ENCODE data around the gene FDXR. TPM values are rescaled to one million over a fixed set of nuclear protein-coding genes. Genes with fewer than 3 reads are reported as not detected.

The FDXR gene
- total and polyA plus RNA-seq, 9 of the 15 experiments (the other 6 are each of a cell fraction or from before 2014, with no cell fraction given), result 0.89 to 70.7 (median 30.9) TPM

DNA sequence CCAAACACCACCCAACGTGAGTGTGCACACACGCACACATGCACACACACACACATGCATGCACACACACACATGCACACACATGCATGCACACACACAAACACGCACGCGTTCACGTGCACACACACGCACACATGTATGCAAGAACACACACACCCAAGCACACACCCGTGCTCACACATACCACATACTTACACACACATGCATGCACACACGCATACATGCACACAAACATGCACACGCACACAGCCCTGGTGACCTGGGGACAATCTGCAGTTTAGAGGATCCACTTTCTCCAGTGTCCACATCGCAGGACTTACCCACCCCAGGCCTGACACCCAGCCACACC is 44.0 kb upstream of the FDXR start (continued):
- TF ChIP-seq, protein P1, sequence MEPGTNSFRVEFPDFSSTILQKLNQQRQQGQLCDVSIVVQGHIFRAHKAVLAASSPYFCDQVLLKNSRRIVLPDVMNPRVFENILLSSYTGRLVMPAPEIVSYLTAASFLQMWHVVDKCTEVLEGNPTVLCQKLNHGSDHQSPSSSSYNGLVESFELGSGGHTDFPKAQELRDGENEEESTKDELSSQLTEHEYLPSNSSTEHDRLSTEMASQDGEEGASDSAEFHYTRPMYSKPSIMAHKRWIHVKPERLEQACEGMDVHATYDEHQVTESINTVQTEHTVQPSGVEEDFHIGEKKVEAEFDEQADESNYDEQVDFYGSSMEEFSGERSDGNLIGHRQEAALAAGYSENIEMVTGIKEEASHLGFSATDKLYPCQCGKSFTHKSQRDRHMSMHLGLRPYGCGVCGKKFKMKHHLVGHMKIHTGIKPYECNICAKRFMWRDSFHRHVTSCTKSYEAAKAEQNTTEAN (CRISPR knock-in tag; IDR thresholded peaks at IDR 0.05), result 0 out of 2 replicates have a peak, but pooled peaks have one; percentile 65
- TF ChIP-seq ARID2 (IDR thresholded peaks at IDR 0.05), result peak; percentile 61; the same call in 1 of the 2 replicates
- TF ChIP-seq HLTF (IDR thresholded peaks at IDR 0.05), result no peak
- no peak for TF ChIP-seq SMARCB1 (IDR thresholded peaks at IDR 0.05; ENCODE audit: insufficient read length, low read depth)

GRCh38 chr17:74916136-74916850 is 43.5 kb upstream of the FDXR start:
- H3K9ac ChIP-seq (ENCODE audit: insufficient read depth in 1 of 2, low read depth in 2 of 2, low read length in 2 of 2), result no peak overlapping the region
- no peak overlapping the region for H3K27ac ChIP-seq (ENCODE audit: extremely low read depth, low read depth, low read length)
- no peak for DNase-seq (ENCODE audit: extremely low read depth in 1 of 4, low spot score in 3 of 4)
- in situ Hi-C loops (cut with MboI), result no loop called here
- H3K9me3 ChIP-seq (replicated peaks; ENCODE audit: control insufficient read depth, insufficient read depth, low read depth, low read length), result no peaks in the 10 kb centered on the region
- POLR2A ChIA-PET, result interaction anchor here (1.0 to 1.5 kb wide), 3 partner anchors 10 to 23 kb away, joined by 3 read pairs; partner anchors contain the start of gene FADS6
- ATAC-seq, result no peak
- no peak overlapping the region for H3K4me3 ChIP-seq
- H3K4me2 ChIP-seq (ENCODE audit: insufficient read depth, low read length), result no peak overlapping the region
- no peaks in the 10 kb centered on the region for H3K27me3 ChIP-seq (ENCODE audit: control insufficient read depth in 2 of 2, insufficient read depth in 2 of 2, low read length in 2 of 2)
- BruUV-seq (replicated peaks), result no TSS peak
- 30% methylated on average over 11 of the region's 13 CpGs for WGBS (ENCODE audit: insufficient coverage, low coverage, missing lambda C conversion rate)
- H3K36me3 ChIP-seq (ENCODE audit: control insufficient read depth, insufficient read depth, low read length), result no peaks in the 10 kb centered on the region
- no peaks in the 10 kb centered on the region for H3K79me2 ChIP-seq (ENCODE audit: control insufficient read depth, insufficient read depth, low read length)
- H3K4me1 ChIP-seq (replicated peaks in 1 of 2; ENCODE audit: control insufficient read depth in 2 of 2, insufficient read depth in 2 of 2, low read length in 2 of 2), result peaks cover 2 to 34% of the 10 kb centered on the region in 2 experiments; a peak in 2 of 5 replicates
- intact Hi-C loops (cut with micrococcal nuclease), result no loop called here
- no peak for FAIRE-seq
- H3K9me1 ChIP-seq (ENCODE audit: control insufficient read depth, insufficient read depth, low read length), result no peaks in the 10 kb centered on the region
- no peaks in the 10 kb centered on the region for H4K20me1 ChIP-seq (replicated peaks; ENCODE audit: control insufficient read depth, insufficient read depth, low read length)
- no peak overlapping the region for H2AFZ ChIP-seq (ENCODE audit: low read depth, low read length)
- CTCF ChIA-PET (ENCODE audit: low intra/inter-chr PET ratio), result no interaction called here
- TF ChIP-seq GTF2E2 (tag; IDR thresholded peaks at IDR 0.05) (no peak), ZNF444 (CRISPR knock-in tag; IDR thresholded peaks at IDR 0.05) (no peak), ZNF445 (CRISPR knock-in tag; IDR thresholded peaks at IDR 0.05; ENCODE audit: low read depth) (no peak), ZNF134 (CRISPR knock-in tag; conservative IDR thresholded peaks at IDR 0.05) (no peak), HDAC2 (IDR thresholded peaks at IDR 0.05) (no peak), POLR2AphosphoS2 (IDR thresholded peaks at IDR 0.05; ENCODE audit: low read length) (no peak), ETS2 (tag; IDR thresholded peaks at IDR 0.05; ENCODE audit: borderline replicate concordance, poor library complexity, severe bottlenecking) (no peak), MTA2 (IDR thresholded peaks at IDR 0.05; ENCODE audit: low read depth) (no peak), ARID3B (CRISPR knock-in tag; IDR thresholded peaks at IDR 0.05; ENCODE audit: borderline replicate concordance) (no peak), NR2C1 (IDR thresholded peaks at IDR 0.05) (no peak), NR2C1 (tag; IDR thresholded peaks at IDR 0.05) (no peak), MYBL2 (IDR thresholded peaks at IDR 0.05; ENCODE audit: low read depth) (no peak), MYBL2 (CRISPR knock-in tag; IDR thresholded peaks at IDR 0.05; ENCODE audit: borderline replicate concordance) (no peak), CHD4 (IDR thresholded peaks at IDR 0.05; ENCODE audit: insufficient read depth, insufficient replicate concordance, low read depth, low read length, poor library complexity, severe bottlenecking) (no peak)
- TF ChIP-seq, protein P2, sequence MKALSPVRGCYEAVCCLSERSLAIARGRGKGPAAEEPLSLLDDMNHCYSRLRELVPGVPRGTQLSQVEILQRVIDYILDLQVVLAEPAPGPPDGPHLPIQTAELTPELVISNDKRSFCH (CRISPR knock-in tag; IDR thresholded peaks at IDR 0.05), result no peak
- TF ChIP-seq, protein P2 (tag; IDR thresholded peaks at IDR 0.05), result no peak
